NCI-H2227 (cell line): ENCODE data around the gene CWC27.
"Not testable (repeated sequence)": the region's sequence is repeated elsewhere in the genome, so short reads cannot be mapped to it uniquely, and the experiment has no call there.

Source experiments
- DNase-seq: peaks from one replicate; lab custom pipeline; 2025; ENCODE audit not compliant: unreplicated experiment; lab: John Stamatoyannopoulos, UW

Gene CWC27

DNA sequence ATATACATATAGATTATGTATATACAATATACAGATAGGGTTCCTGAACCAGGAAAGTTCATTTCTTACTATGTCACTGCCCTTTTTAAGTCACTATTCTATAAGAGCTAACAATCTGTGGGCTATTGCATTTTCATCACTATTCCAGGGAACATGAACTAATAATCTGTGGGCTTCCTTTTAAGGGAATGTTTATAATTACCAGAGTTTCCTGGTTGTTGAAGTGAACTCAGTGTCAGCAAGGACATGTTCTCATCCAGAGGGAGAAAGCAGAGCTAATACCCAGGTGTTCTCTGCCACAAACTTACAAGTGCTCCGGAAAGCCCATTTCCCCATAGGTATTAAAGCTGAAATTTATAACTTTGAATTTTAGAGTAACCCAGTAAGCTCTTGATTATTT lies 69.6 kb downstream of the CWC27 start:
- no peak for DNase-seq

DNA sequence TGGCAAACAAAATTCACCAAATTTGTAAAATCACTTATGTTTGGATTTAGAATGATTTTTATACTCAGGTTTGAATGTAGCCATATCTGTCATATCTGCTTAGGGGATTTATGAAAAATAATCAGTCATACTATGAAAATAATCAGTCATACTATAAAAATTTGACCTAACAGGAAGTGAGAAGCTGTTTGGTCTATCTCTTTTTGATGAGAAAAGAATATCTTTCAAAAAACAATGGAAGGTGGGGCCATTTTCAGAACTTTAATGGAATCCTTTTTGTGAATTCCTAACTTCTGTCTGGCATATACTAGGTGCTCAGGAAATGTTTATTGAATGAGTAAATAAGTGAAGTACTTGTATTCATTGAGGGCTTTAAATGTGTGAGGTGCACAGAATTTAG lies 70.1 kb downstream of the CWC27 start:
- no peak for DNase-seq

DNA sequence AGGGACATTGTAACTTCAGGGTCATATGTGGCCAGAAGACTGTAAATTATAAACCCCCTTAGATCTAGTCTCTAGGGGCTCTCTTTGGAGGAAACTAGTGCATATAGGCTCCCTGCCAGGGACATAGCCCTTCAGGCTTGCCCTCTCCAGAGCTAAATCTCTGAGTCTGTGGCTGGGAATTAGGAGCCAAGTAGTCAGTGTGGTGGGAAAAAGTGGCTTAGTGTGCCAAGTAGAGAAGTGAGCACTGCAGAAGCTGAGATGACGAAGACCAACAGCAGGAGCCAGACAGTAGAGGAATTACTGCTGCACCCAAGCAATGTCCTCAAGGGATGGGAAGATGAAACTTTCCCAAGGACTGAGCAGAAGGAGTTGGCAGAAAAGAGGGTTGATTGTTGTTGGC lies 71.2 kb downstream of the CWC27 start:
- DNase-seq: no peak

DNA sequence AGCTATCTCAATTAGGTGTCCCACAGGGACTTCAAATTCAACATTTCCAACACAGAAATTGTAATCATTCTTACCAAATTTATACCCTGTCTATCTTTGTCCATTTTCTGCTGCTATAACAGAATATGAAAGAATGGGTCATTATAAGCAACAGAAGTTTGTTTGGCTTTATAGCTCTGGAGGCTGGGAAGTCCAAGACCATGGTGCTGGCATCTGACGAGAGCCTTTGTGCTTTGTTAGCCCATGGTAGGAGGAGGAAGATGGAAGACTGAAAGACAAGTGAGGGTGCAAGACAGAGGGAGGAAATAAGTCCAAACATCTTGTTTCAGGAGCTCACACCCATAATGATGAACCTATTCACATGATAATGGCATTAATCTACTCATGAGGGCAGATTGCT lies 72.2 kb downstream of the CWC27 start:
- DNase-seq: no peak

DNA sequence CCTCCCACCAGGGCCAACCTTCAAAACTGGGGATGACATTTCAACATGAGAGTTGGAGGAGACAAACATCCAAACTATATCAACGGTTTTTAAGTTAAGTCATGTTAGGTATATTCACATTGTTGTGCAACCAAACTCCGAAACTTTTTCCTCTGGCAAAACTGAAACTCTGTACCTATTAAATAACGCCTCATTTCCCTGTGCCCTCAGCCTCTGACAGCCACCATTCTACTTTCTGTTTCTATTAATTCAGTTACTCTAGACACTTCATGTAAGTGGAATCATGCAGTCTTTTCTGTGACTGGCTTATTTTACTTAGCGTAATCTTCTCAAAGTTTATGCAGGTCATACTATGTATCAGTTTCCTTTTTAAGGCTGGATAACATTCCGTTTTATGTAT lies 85.0 kb downstream of the CWC27 start:
- no peak for DNase-seq

DNA sequence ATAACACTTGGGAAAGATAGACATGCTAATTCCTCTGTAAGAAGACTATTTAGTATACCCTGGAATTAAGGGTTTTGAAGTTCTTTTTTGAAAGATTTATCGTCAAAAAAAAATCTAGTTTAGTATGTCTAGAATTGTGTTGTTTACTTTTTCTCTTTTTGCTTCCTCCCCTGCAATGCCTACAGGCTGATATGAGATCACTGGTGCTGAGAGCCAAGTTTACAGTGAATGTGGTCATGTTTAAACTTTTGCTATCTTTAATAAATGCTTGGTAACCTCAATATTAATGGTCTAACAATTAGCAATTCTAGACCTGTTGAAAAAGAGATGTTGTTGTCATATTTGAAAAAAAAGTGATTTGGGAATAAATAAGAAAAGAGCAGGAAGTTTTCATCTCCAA lies 86.1 kb downstream of the CWC27 start:
- no peak for DNase-seq

DNA sequence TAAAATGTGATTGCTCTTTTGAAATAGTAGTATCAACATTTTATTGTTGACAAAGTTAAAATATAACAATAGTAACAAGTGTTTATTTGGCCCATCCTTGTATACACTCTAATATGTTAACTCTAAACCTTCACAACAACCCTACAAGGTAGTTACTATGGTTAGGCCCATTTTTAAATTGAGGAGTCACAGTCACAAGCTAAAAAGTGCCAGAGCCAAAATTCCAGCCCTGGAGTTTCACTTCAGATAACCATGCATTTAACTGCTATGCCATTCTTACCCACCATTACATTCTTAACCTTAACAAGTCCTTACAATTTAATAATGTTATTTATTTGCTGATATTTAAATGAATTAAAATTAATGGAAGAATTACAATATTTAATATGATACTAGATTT lies 91.2 kb downstream of the CWC27 start:
- DNase-seq: no peak

DNA sequence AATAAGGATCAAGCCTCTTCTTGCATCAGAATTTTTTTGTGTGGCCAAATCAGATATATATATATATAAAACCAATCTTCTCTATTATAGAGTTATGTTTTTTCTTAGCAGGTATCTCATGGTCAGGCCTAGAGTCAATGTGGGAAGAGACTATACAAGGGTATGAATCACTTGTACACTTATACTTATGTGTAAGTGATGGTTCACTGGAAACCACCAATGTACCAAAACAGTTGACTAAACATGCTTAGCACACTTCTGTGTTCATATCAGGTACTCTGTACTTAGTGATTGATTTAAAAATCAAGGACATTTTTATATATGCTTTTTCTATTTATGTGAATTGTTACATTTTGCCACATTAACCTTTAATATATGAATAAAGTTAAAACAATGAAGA lies 92.6 kb downstream of the CWC27 start:
- DNase-seq: no peak

DNA sequence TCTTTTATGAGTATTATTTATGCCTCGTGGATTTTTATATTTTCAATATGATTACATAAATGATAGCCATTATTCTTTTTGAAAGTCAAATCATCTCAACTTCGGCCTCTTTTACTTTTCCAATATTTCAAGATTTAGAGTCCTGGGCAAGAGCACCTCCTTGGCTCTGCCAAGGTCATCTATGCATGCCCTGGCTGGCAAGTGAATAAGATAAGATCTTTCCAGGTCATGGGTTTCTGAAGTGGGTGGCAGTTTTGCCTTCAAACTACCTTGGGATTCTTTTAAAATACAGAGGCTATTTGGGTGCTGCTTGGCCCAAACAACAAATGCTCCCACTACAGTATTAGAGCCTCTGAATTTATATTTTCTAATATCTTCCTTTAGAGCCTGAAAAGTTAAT lies 95.4 kb downstream of the CWC27 start:
- no peak for DNase-seq

DNA sequence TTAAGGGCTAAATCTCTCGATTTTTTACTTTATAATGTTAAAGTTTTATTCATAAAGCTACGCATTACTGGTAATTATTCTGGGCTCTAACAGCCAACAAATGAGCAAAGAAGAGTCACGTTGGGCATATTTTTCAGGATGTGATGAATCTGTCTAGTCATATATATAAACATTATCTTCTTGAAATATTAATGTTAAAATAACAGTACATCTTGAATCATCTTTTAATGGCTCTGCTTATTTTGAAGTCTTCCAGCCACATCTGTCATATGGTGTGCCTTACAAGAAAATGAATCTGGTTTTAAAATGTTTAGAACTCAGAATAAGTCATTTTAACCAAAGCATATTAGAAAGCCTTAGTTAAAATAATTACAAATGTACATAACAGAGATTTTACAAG lies 96.9 kb downstream of the CWC27 start:
- DNase-seq: no peak

DNA sequence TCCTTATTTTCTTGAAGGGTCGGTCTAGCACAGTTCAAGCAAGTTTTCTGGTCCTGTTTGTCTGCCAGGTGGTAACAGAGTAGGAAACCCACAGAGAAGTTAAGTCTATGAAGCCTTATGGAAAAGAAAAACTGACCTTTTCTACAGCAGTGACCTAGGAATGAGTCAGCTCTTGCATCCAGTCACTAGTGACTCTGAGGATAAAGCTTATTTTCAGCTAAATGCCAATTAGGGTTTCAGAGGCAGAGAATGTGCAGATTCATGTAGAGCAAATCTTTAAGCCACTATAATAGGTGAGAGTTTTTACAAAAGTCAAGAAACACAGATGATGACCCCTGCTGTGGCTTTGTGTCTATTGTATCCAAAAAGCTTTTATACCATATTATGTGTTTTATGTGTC lies 100.7 kb downstream of the CWC27 start:
- peak; percentile 82 for DNase-seq

DNA sequence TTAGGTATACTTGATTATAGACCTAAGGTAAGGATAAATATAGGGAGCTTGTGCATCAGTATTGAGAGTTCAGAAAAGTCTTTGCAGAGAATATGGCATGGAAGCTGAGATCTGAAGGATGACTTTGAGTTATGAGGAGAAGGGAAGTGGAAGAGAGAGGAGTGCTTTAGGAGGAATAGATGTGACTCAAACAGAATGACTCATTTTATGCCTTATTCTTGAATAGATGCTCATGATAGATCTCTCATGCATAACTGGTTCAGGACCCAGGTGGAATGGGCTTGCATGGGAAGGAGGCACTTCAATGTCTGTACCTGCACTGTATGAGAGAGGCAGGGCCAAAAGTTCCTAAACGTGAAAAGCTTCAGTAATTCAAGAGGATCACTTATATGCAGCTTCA lies 103.3 kb downstream of the CWC27 start:
- DNase-seq: no peak

DNA sequence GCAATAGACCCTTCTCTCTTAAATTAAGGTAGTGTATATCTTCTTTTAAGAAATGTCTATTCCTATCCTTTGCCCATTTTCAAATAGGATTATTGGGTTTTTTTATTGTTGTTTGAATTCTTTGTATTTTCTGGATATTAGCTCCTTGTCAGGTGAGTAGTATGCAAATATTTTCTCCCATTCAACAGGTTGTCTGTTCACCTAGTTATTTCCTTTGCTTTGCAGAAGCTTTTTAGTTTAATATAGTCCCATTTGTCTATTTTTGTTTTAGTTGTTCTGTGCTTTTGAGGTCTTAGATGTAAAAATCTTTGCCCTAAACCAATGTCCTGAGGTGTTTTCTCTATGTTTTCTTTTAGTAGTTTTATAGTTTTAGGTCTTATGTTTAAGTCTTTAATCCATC lies 104.7 kb downstream of the CWC27 start:
- no peak for DNase-seq

DNA sequence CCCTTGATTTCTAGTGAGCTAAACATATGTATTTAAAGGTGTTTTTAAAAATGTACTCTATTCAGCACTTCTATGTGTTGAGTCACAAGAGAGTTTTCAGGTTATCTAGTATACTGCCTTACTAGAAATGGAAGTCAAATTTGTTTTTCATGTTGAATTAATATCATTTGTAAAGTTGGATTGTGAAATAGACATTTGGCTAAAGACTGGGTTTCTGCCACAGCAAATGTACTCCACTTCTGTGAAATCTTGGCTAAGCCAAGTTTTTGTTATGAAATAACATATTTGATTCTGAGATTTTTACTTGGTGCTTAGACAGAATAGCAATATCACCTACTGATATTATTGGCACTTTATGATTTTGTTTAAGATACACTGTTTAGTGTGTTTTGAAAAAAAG lies 106.0 kb downstream of the CWC27 start:
- DNase-seq: no peak

DNA sequence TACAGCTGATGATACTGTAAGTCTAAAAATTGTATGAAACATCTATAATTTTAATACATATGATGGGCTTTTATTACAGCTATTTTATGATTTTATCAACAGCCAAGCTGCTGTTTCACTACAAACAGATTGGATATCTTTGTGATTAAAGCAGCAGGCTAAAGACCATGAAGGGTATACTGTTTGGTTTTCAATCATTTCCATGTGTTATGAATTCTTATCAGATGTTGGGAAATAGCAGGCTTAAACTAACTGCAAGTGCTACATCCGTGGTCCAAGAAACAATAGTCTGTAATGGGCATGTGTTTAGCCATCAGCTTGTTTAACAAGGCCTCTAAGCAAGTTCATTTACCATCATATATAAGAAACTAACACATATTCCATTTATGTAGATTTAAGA lies 107.5 kb downstream of the CWC27 start:
- no peak for DNase-seq

DNA sequence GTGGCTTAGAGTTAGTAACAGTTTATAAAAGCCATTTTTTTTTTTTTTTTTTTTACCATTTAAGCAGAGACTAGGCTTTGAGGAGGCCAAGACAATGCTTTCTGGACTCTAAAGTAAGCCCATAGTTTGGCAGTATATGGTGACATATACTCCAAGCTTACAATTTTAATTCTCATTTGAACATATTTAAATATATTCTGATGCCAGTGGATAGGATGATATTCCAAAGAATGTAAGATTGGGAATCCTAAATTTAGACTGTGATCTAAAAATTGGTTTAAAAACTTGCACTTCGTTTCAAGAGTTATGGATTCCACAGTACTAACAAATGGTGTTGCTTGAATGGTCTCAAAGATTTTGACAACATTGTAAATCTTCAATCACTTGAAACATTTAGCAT lies 112.1 kb downstream of the CWC27 start:
- DNase-seq: no peak

DNA sequence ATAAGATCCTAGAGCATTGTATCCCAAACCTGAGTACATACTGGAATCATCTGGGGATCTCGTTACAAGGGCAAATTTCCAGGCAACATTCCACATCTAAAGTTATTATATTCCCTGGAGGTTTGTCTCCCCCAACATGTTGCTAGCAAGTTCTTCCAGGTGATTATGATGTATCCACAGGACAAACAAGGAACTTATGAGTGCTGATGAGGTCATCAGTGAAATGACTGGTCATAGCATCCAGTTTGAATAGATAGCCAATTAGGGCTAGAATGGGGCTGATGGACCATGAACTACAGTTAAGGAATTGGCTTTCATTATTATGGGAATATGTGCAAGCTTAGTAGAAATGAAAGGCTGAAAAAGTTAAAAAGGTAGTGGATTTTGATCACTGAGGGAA lies 115.2 kb downstream of the CWC27 start:
- DNase-seq: no peak

DNA sequence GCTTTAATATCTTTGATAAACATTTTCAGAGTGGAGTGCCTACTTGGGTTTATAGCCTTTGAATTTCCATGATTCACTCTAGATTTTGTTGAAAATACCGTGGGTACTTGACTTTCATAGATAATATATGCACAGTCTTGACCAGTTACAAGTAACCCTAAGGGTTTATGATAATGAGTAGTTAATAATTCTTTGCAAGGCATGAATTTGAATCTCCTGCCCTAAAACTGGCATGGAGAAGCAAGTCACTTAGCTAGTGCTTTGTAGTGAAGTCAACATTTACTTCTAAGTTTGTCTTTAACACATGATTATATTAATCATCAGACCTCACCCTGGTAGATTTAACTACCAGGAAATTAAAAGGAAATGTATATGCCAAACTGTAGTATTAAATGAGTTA lies 115.8 kb downstream of the CWC27 start:
- no peak for DNase-seq

DNA sequence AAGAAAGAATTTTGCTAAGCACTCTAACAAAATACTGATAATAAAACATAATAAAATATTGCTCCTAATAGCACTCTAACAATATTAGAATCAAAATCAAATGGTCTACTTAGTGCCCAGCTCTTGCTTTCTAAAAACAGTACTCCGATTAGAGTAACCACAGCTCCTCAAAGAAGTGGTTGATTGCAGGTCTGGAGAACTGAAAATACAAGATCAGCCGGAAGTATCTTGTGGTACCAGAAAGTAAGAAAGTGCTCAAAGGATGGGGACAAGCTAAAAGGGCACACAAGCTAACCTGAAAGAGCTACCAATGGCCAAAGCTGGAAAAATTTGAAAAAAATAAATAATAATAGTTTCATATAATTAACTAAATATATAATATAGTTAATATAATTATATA lies 119.2 kb downstream of the CWC27 start:
- DNase-seq: no peak

DNA sequence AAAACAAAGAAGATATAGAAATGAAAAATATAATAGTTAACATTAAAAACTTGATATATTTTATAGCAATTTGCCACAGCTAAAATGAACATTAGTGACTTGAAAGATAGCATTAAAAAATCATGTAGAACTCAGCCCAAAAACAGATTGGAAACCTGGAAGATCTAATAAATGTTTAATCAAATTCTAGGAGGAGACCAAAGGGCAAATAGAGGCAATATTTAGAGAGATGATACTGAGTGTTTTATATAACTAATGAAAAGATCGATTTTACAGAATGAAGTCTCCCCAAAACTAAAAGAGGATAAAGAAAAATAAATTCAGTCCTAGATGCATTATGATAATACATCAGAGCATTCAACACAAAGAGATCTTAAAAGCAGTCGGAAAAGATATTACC lies 127.0 kb downstream of the CWC27 start:
- no peak for DNase-seq

DNA sequence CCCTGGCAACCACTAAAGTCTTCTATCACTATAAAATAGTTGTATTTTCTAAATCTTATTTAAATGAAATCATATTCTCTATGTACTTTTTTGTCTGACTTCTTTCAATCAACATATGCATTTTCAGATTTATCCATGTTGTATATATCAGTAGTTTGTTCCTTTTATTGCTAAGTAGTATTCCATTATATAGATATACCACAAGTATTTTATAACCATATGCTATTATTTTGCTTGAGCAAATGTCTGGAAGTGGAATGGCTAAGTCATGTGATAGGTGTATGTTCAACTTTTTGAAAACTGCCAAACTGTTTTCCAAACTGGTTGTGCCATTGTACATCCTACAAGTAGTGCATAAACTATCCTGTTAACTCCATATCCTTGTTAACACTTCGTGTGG lies 131.1 kb downstream of the CWC27 start:
- DNase-seq: no peak

DNA sequence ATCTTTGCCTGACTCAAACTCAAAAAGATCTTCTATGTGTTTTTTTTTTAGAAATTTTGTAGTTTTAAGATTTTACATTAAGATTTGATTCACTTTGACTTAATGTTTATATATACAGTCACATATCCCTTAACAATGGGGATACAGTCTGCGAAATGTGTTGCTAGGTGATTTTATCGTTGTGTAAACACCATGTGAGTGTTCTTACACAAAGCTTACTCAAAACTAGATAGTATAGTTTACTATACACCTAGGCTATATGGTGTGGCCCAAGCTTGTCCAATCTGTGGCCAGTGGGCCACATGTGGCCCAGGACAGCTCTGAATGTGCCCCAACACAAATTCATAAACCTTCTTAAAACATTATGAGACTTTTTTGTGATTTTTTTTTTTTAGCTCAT lies 131.9 kb downstream of the CWC27 start:
- DNase-seq: no peak

DNA sequence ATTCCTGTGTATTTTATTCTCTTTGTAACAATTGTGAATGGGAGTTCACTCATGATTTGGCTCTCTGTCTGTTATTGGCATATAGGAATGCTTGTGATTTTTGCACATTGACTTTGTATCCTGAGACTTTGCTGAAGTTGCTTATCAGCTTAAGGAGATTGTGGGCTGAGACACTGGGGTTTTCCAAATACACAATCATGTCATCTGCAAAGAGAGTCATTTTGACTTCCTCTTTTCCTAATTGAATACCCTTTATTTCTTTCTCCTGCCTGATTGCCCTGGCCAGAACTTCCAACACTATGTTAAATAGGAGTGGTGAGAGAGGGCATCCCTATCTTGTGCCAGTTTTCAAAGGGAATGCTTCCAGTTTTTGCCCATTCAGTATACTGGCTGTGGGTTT lies 138.7 kb downstream of the CWC27 start:
- not testable (repeated sequence) for DNase-seq

DNA sequence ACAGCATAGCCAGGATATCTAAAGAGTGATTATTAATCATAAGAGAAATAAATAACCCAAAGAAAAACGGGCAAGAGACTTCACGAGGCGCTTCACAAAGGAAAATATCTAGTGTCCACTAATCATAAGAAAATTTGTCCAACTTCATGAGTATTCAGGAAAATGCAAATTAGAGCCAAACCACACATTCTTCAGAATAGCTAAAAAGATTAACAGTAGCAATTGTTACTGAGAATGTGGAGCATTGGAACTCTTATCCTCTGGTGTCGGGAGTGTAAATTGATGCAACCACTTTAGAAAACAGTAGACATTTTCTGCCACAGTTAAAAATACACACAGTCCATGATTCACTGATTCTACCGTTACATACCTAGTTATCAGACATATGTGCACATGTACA lies 145.7 kb downstream of the CWC27 start:
- DNase-seq: no peak
